Measurements from ENCODE around the gene ESRRA. TPM values are rescaled to one million over a fixed set of nuclear protein-coding genes. Genes with fewer than 3 reads are reported as not detected.

Gene ESRRA
- total and polyA plus RNA-seq, 2 of the 4 experiments (the other 2 are of a cell fraction): 10.2 to 15.0 TPM

- TF ChIP-seq RCOR1 (IDR thresholded peaks at IDR 0.05; ENCODE audit: insufficient replicate concordance, low read length): no peak
Observed at GRCh38 chr11:64305691-64306562, 603 bp downstream of the ESRRA start (continued).

- no peak overlapping the region; the same call in 1 of the 2 replicates for H4K91ac ChIP-seq (ENCODE audit: insufficient read depth, low read depth, low read length)
- intact Hi-C loops (cut with micrococcal nuclease): loop anchor here (1.0 to 10.0 kb wide), 2 partner anchors 49 to 302 kb away; no protein-coding TSS in a partner anchor
- peaks cover 9% of the 10 kb centered on the region; the same call in 1 of the 2 replicates for H3K4me1 ChIP-seq (ENCODE audit: control insufficient read depth, insufficient read depth, low read length)
- H3K79me1 ChIP-seq (ENCODE audit: low read depth in 1 of 2, low read length in 2 of 2): peaks cover 19 to 30% of the 10 kb centered on the region in 2 experiments
- 23% methylated on average over 8 of the region's 9 CpGs; no CpG with 5 or more reads in 1 of the 2 experiments for WGBS, 2 experiments (ENCODE audit: extremely low coverage in 2 of 2, insufficient read length in 1 of 2)
- in situ Hi-C loops (cut with MboI; ENCODE audit: low sequenced_read_pairs): no loop called here
- peak overlapping the region; percentile 58 for H3K4me3 ChIP-seq (ENCODE audit: insufficient read depth, low read depth, low read length)
- no peaks in the 10 kb centered on the region for H3K27me3 ChIP-seq (ENCODE audit: control insufficient read depth, insufficient read depth, low read length)
- H3K9ac ChIP-seq (ENCODE audit: low read depth, low read length): peak overlapping the region; percentile 80
- ATAC-seq (ENCODE audit: low read depth) (no peak), DNase-seq (no peak)
- peak overlapping the region; percentile 1; the same call in 1 of the 2 replicates for H4K5ac ChIP-seq (ENCODE audit: low read depth, low read length)
- peak overlapping the region; percentile 89 for H2AFZ ChIP-seq (replicated peaks; ENCODE audit: low read length, poor library complexity)
- peak overlapping the region; percentile 83 for H2AK9ac ChIP-seq (replicated peaks; ENCODE audit: low read depth, low read length, poor library complexity)
- BruUV-seq (replicated peaks): no TSS peak
- ChIA-PET POLR2A (ENCODE audit: unreplicated experiment) (no interaction called here), CTCF (no interaction called here)
- H2AK5ac ChIP-seq (ENCODE audit: low read depth, low read length): peak overlapping the region; percentile 83; the same call in 1 of the 2 replicates
- H3K18ac ChIP-seq (ENCODE audit: low read depth, low read length): no peak overlapping the region
- H4K8ac ChIP-seq (ENCODE audit: low read depth in 2 of 2, low read length in 2 of 2): peak overlapping the region; percentile 15 to 47; a peak in 3 of 4 replicates
- H3K36me3 ChIP-seq (ENCODE audit: control insufficient read depth, insufficient read depth, low read length): no peaks in the 10 kb centered on the region
- peak overlapping the region; percentile 90 for H3K4me2 ChIP-seq (ENCODE audit: low read depth, low read length)
- no peak overlapping the region; the same call in 1 of the 2 replicates for H3K56ac ChIP-seq (ENCODE audit: extremely low read depth, insufficient read depth, low read length)
- H2BK120ac ChIP-seq (ENCODE audit: low read depth, low read length): no peak overlapping the region; the same call in 1 of the 2 replicates
- H3K9me3 ChIP-seq (ENCODE audit: control insufficient read depth, insufficient read depth, low read length): no peaks in the 10 kb centered on the region
- peak overlapping the region; percentile 66 for H2BK5ac ChIP-seq (ENCODE audit: low read depth, low read length, poor library complexity, severe bottlenecking)
- no peaks in the 10 kb centered on the region for H3K9me1 ChIP-seq (ENCODE audit: insufficient read depth, low read length)
- no peak overlapping the region for H2BK20ac ChIP-seq (ENCODE audit: low read depth, low read length)
- peak overlapping the region; percentile 19; the same call in 1 of the 2 replicates for H3K23ac ChIP-seq (ENCODE audit: low read depth, low read length)
- peaks cover 7% of the 10 kb centered on the region for H4K20me1 ChIP-seq (ENCODE audit: insufficient read depth, low read length)
- peak overlapping the region; percentile 88 for H3K14ac ChIP-seq (replicated peaks; ENCODE audit: low read depth, low read length)
- H3K27ac ChIP-seq (ENCODE audit: insufficient read depth, low read length): peak overlapping the region; percentile 86; the same call in 1 of the 2 replicates
- dilution Hi-C loops (cut with HindIII; ENCODE audit: low sequenced_read_pairs, unreplicated experiment): no loop called here
- H3K4ac ChIP-seq (ENCODE audit: low read depth, low read length): peak overlapping the region; percentile 54
- H2BK15ac ChIP-seq (ENCODE audit: low read depth, low read length): no peak overlapping the region
- TF ChIP-seq CHD1 (IDR thresholded peaks at IDR 0.05; ENCODE audit: low read depth, low read length) (no peak), NFE2L2 (IDR thresholded peaks at IDR 0.05; ENCODE audit: low read depth, low read length) (no peak), MAFK (IDR thresholded peaks at IDR 0.05; ENCODE audit: low read depth, low read length) (no peak), RCOR1 (IDR thresholded peaks at IDR 0.05; ENCODE audit: insufficient replicate concordance, low read length) (no peak), CEBPB (IDR thresholded peaks at IDR 0.05; ENCODE audit: low read depth, low read length) (no peak), BHLHE40 (IDR thresholded peaks at IDR 0.05; ENCODE audit: low read depth, low read length) (no peak), CTCF (conservative IDR thresholded peaks at IDR 0.05; ENCODE audit: low read depth, low read length) (no peak), MAZ (IDR thresholded peaks at IDR 0.05; ENCODE audit: borderline replicate concordance, low read depth, low read length) (no peak), FOS (IDR thresholded peaks at IDR 0.05; ENCODE audit: low read depth, low read length) (no peak), SMC3 (IDR thresholded peaks at IDR 0.05; ENCODE audit: low read depth, low read length) (no peak), ELK1 (IDR thresholded peaks at IDR 0.05; ENCODE audit: borderline replicate concordance, low read depth, low read length) (no peak)
Observed at GRCh38 chr11:64306563-64306875, 1.2 kb downstream of the ESRRA start.

Data from IMR-90 (cell line).